Measurements from ENCODE around the gene RHEX. TPM values are rescaled to one million over a fixed set of nuclear protein-coding genes. Genes with fewer than 3 reads are reported as not detected.

Gene RHEX
- total RNA-seq, 1 experiment from 2014 or later: 88.9 TPM

DNA sequence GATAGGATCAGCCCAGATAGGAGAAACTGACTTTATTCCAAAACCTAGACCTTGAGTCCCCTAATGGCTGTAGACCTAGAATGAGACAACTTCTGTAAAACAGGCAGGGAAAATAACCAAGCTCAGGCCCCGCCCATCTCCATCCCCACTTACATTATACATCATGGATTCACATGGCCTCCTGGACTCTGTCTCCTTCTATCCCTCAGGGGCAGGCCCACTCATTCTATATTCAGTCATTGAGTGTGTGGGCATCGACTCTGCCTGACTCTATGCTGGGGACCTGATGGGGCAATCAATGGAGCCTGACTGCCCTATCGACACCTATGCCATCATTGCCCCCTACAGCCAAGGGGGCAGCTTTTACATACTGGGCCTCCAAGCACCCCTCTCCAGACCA is 57.8 kb downstream of the RHEX start:
- peaks cover 19% of the 10 kb centered on the region for H3K36me3 Mint-ChIP-seq (ENCODE audit: insufficient read depth, unreplicated experiment)
- no peak overlapping the region for H3K27ac Mint-ChIP-seq (ENCODE audit: unreplicated experiment)
- H3K4me1 Mint-ChIP-seq (ENCODE audit: low read depth, unreplicated experiment): peaks cover 44% of the 10 kb centered on the region
- intact Hi-C loops (cut with micrococcal nuclease; ENCODE audit: unreplicated experiment): no loop called here
- BruUV-seq (replicated peaks): no TSS peak
- no peak for DNase-seq
- H3K27me3 Mint-ChIP-seq (ENCODE audit: unreplicated experiment): no peaks in the 10 kb centered on the region
- H3K9me3 Mint-ChIP-seq (ENCODE audit: low read depth, unreplicated experiment): no peaks in the 10 kb centered on the region
- no peak overlapping the region for H3K4me3 Mint-ChIP-seq (ENCODE audit: low read depth, unreplicated experiment)
- TF ChIP-seq, protein P1, sequence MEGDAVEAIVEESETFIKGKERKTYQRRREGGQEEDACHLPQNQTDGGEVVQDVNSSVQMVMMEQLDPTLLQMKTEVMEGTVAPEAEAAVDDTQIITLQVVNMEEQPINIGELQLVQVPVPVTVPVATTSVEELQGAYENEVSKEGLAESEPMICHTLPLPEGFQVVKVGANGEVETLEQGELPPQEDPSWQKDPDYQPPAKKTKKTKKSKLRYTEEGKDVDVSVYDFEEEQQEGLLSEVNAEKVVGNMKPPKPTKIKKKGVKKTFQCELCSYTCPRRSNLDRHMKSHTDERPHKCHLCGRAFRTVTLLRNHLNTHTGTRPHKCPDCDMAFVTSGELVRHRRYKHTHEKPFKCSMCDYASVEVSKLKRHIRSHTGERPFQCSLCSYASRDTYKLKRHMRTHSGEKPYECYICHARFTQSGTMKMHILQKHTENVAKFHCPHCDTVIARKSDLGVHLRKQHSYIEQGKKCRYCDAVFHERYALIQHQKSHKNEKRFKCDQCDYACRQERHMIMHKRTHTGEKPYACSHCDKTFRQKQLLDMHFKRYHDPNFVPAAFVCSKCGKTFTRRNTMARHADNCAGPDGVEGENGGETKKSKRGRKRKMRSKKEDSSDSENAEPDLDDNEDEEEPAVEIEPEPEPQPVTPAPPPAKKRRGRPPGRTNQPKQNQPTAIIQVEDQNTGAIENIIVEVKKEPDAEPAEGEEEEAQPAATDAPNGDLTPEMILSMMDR (IDR thresholded peaks at IDR 0.05; ENCODE audit: unreplicated experiment): no peak
- CTCF ChIA-PET: interaction anchor here (0.6 kb wide), 1 partner anchor 127 kb away, joined by 3 read pairs; no protein-coding TSS in a partner anchor

DNA sequence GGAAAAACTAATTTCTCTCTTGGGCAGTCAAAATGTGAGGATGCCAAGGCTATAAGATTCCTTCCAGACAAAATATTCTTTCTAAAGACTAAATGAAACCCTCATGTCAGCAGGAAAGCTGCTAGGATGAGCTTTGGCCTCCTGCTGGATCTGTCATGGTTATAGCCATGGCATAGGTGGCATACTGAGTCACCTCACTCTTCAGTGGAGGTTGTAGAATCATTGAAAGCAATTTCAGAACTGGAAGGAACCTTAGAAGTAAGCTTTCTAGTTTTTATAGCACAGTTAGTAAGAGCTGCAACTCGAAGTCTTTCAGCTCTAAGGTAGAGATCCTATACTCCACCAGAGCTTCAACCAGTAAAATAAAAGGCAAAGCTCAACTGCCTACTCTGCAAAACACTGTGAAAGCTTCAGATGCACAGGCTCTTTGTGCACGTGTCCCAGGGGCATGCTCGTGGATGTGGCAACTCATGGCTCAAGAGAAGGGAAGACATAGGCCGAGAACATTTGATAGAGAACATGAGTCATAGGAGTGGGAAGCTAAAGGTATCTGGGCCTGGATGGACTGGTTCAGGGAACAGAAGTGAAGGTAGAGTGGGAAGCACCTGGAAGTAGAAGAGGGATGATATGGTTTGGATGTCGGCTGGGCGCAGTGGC is 58.4 kb downstream of the RHEX start:
- peaks cover 4% of the 10 kb centered on the region for H3K27me3 Mint-ChIP-seq (ENCODE audit: unreplicated experiment)
- no peak for DNase-seq
- TF ChIP-seq, protein P1 (IDR thresholded peaks at IDR 0.05; ENCODE audit: unreplicated experiment): no peak
- H3K27ac Mint-ChIP-seq (ENCODE audit: unreplicated experiment): peak overlapping the region; percentile 14
- CTCF ChIA-PET: interaction anchor here (0.6 kb wide), 1 partner anchor 127 kb away, joined by 3 read pairs; no protein-coding TSS in a partner anchor
- no TSS peak for BruUV-seq (replicated peaks)
- H3K4me3 Mint-ChIP-seq (ENCODE audit: low read depth, unreplicated experiment): no peak overlapping the region
- intact Hi-C loops (cut with micrococcal nuclease; ENCODE audit: unreplicated experiment): no loop called here
- H3K36me3 Mint-ChIP-seq (ENCODE audit: insufficient read depth, unreplicated experiment): peaks cover 17% of the 10 kb centered on the region
- no peaks in the 10 kb centered on the region for H3K9me3 Mint-ChIP-seq (ENCODE audit: low read depth, unreplicated experiment)
- peaks cover 40% of the 10 kb centered on the region for H3K4me1 Mint-ChIP-seq (ENCODE audit: low read depth, unreplicated experiment)

DNA sequence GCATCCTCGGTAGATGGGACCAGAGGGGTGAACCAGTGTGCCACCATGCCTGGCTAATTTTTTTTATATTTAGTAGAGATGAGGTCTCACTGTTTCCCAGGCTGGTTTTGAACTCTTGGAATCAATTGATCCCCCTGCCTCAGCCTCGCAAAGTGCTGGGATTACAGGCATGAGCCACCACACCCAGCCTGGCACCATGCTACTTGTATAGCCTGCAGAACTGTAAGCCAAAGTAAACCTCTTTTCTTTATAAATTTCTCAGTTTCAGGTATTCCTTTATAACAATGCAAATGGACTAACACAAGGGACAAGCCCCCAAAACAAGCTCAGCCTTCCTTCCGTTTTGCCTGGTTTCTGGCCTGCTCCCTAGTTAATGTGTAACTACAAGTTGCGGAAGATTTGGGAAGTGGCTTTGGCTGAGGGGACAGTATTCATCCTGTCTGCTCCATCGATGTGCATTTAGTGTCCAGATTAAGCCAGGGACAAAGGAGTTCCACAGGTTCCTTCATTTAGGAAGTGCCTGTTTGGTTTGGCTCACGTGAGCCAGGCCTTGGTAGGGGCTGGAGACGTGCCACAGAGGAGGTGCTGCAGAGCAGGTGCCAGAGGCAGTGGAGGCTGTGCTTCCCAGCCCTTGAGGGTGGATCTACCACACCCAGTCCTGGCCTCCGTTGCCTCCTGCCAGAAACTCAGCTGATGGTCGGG is 59.8 kb downstream of the RHEX start:
- no TSS peak for BruUV-seq (replicated peaks)
- H3K4me3 Mint-ChIP-seq (ENCODE audit: low read depth, unreplicated experiment): no peak overlapping the region
- peaks cover 17% of the 10 kb centered on the region for H3K27me3 Mint-ChIP-seq (ENCODE audit: unreplicated experiment)
- peak overlapping the region; percentile 30 for H3K27ac Mint-ChIP-seq (ENCODE audit: unreplicated experiment)
- intact Hi-C loops (cut with micrococcal nuclease; ENCODE audit: unreplicated experiment): no loop called here
- peaks cover 48% of the 10 kb centered on the region for H3K4me1 Mint-ChIP-seq (ENCODE audit: low read depth, unreplicated experiment)
- H3K9me3 Mint-ChIP-seq (ENCODE audit: low read depth, unreplicated experiment): no peaks in the 10 kb centered on the region
- TF ChIP-seq, protein P1 (IDR thresholded peaks at IDR 0.05; ENCODE audit: unreplicated experiment): no peak
- peak; percentile 62 for DNase-seq
- peaks cover 3% of the 10 kb centered on the region for H3K36me3 Mint-ChIP-seq (ENCODE audit: insufficient read depth, unreplicated experiment)
- CTCF ChIA-PET: interaction anchor here (0.6 to 1.7 kb wide), 3 partner anchors 126 to 135 kb away, joined by 3 to 4 read pairs (median 4); no protein-coding TSS in a partner anchor

DNA sequence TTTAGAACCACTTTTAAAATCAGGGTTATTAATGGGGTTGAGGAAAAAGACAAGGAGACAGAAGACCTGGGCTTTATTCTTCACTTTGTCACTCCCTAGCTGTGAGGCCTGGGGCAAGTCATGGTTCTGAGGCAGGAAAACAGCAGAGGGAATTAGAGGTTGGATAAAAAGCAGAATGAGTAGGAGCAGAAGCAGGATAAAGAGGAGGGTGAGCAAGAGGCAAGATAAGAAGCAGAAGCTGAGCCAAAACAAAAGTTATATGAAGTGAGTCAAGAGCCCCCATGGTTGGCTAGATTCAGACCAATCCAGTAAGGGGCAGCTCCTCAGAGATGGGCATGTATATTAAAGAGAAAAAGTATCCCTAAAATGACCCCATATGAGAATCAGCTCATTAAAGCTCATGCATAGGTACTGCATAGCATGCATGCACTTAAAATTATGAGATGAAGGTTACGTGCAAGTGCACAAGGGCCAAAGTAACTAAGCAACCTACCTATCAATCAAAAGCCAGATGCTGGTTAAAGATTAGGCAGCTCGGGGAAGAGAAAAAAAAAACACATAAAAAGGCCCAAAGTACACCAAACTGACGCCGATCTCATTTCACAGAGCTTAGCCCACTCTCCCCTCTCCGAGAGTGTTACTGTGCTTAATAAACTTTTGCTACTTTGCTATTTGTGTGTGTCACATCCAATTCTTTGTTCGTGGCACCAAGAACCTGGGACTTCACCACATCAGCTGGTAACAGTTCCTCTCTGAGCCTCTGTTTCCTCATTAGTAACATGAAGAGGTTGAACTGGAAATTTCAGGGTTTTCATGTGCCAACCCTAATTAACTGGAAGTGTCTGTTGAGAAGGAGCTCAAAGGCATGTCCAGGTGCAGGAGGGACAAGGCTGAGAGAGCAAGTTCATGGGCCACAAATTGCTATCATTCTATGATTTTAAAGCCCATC is 62.0 kb downstream of the RHEX start:
- intact Hi-C loops (cut with micrococcal nuclease; ENCODE audit: unreplicated experiment): no loop called here
- Mint-ChIP-seq H3K27ac (ENCODE audit: unreplicated experiment) (no peak overlapping the region), H3K4me3 (ENCODE audit: low read depth, unreplicated experiment) (no peak overlapping the region), H3K4me1 (ENCODE audit: low read depth, unreplicated experiment) (peaks cover 52% of the 10 kb centered on the region), H3K36me3 (ENCODE audit: insufficient read depth, unreplicated experiment) (no peaks in the 10 kb centered on the region), H3K27me3 (ENCODE audit: unreplicated experiment) (peaks cover 37% of the 10 kb centered on the region), H3K9me3 (ENCODE audit: low read depth, unreplicated experiment) (no peaks in the 10 kb centered on the region)
- no TSS peak for BruUV-seq (replicated peaks)
- no peak for DNase-seq
- CTCF ChIA-PET: interaction anchor here (1.3 kb wide), 1 partner anchor 10 kb away, joined by 3 read pairs; no protein-coding TSS in a partner anchor
- TF ChIP-seq, protein P1 (IDR thresholded peaks at IDR 0.05; ENCODE audit: unreplicated experiment): no peak

Measured in Calu3 (cell line).